ENCODE measurements around the gene CHMP4B.
A peak's percentile ranks its signal among the peaks of the same experiment; 100 is the strongest.

CHMP4B gene

GRCh38 chr20:33810885-33811775 lies at the start of gene CHMP4B:
TSS of gene CHMP4B (plus strand) at chr20:33811348. CDS start at chr20:33811469, 121 bp downstream.
- DNase-seq, result peak; percentile 97 to 99 (median 98)

GRCh38 chr20:33761698-33762250 lies 49.4 kb upstream of the CHMP4B start:
- DNase-seq, result no peak

- DNase-seq, result no peak
These were observed 46.0 kb upstream of the CHMP4B start for GRCh38 chr20:33765099-33765498.

- DNase-seq, result no peak
These were observed 45.6 kb upstream of the CHMP4B start for GRCh38 chr20:33765592-33765991.

- no peak for DNase-seq
These were observed 44.5 kb upstream of the CHMP4B start for GRCh38 chr20:33766686-33767085.

- no peak for DNase-seq
These were observed 43.4 kb upstream of the CHMP4B start for GRCh38 chr20:33767777-33768138.

GRCh38 chr20:33769043-33769442 lies 42.1 kb upstream of the CHMP4B start:
- DNase-seq, result no peak

- DNase-seq, result no peak
These were observed 41.1 kb upstream of the CHMP4B start for GRCh38 chr20:33770005-33770404.

GRCh38 chr20:33771938-33772337 lies 39.2 kb upstream of the CHMP4B start:
- no peak for DNase-seq

- DNase-seq, result no peak
These were observed 38.7 kb upstream of the CHMP4B start for GRCh38 chr20:33772439-33772838.

GRCh38 chr20:33773412-33774089 lies 37.6 kb upstream of the CHMP4B start:
- no peak for DNase-seq

GRCh38 chr20:33777816-33778215 lies 33.3 kb upstream of the CHMP4B start:
- DNase-seq, result no peak

- peak in 2 of 3 experiments; percentile 39 to 49 for DNase-seq
These were observed 30.0 kb upstream of the CHMP4B start for GRCh38 chr20:33781133-33781532.

- DNase-seq, result no peak
These were observed 29.2 kb upstream of the CHMP4B start for GRCh38 chr20:33781945-33782344.

GRCh38 chr20:33783256-33783655 lies 27.9 kb upstream of the CHMP4B start:
- DNase-seq, result no peak

- no peak for DNase-seq
These were observed 27.3 kb upstream of the CHMP4B start for GRCh38 chr20:33783818-33784217.

- DNase-seq, result no peak
These were observed 26.9 kb upstream of the CHMP4B start for GRCh38 chr20:33784225-33784624.

GRCh38 chr20:33785503-33785902 lies 25.6 kb upstream of the CHMP4B start:
- DNase-seq, result no peak

- DNase-seq, result no peak
These were observed 23.8 kb upstream of the CHMP4B start for GRCh38 chr20:33787253-33787891.

- DNase-seq, result no peak
These were observed 22.6 kb upstream of the CHMP4B start for GRCh38 chr20:33788351-33789049.

GRCh38 chr20:33789109-33789857 lies 21.9 kb upstream of the CHMP4B start:
- no peak for DNase-seq

- no peak for DNase-seq
These were observed 21.3 kb upstream of the CHMP4B start for GRCh38 chr20:33789858-33790182.
